Endothelial cell of coronary artery (primary cell): Measurements from ENCODE around the gene P4HA3. TPM values are rescaled to one million over a fixed set of nuclear protein-coding genes. Genes with fewer than 3 reads are reported as not detected.

Experiments used
- total RNA-seq: library from RNA; depleted of rRNA; stranded (reverse); fragments of >200 nt; gene quantifications from 2 replicates; pipeline ENCODE4 v1.2.3, GENCODE V29; 2014

The P4HA3 gene
- total RNA-seq = 17.9 and 20.6 TPM in 2 replicates

GRCh38 chr11:74311352-74311926 lies at the start of gene P4HA3:
Gene P4HA3, minus strand, starts transcription at chr11:74311640. Its CDS starts 29 bp downstream, at chr11:74311611.

Other genes starting within 250 kb of the P4HA3 start
- gene C2CD3, start 140.6 kb downstream of the P4HA3 start, total RNA-seq = 8.7 and 10.9 TPM in 2 replicates
- gene PPME1, start 140.4 kb downstream of the P4HA3 start, total RNA-seq = 26.4 and 39.1 TPM in 2 replicates
- 15.7 and 22.5 TPM in 2 replicates for gene PGM2L1, start 86.8 kb upstream of the P4HA3 start, total RNA-seq
- 0.28 and 0.45 TPM in 2 replicates for gene KCNE3, start 155.9 kb upstream of the P4HA3 start, total RNA-seq
- 1.5 and 2.2 TPM in 2 replicates for gene LIPT2, start 182.1 kb upstream of the P4HA3 start, total RNA-seq